Kidney (tissue), 14 donors: Measurements from ENCODE around the gene PCDHA12. TPM values are rescaled to one million over a fixed set of nuclear protein-coding genes. Genes with fewer than 3 reads are reported as not detected.
"Not testable (repeated sequence)": the region's sequence is repeated elsewhere in the genome, so short reads cannot be mapped to it uniquely, and the experiment has no call there.

ENCODE experiments used
- DNase-seq, 5 donors: peaks; one replicate each; pipeline ENCODE4 v3.0.0-alpha.2; 2013 to 2020
- FAIRE-seq: peaks from 2 replicates; lab custom pipeline; 2012; peaks lifted over from hg19 to GRCh38; lab: Jason Lieb, UNC
- H3K27ac ChIP-seq, 2 donors: one replicate each; pipeline ENCODE4 v1.7.0; 2013; ENCODE audit warnings: low read depth in 2 of 2, low read length in 2 of 2, inconsistent platforms in 1 of 2
- H3K27me3 ChIP-seq: one replicate; pipeline ENCODE4 v1.7.1; 2013; ENCODE audit warnings: low read length, inconsistent platforms; ENCODE audit not compliant: control insufficient read depth, insufficient read depth
- H3K36me3 ChIP-seq, 3 donors: one replicate each; pipeline versions ENCODE4 v1.7.0 to v1.7.1; 2013; ENCODE audit warnings: low read length in 3 of 3, control low read depth in 1 of 3, inconsistent platforms in 1 of 3; ENCODE audit not compliant: insufficient read depth in 3 of 3, control insufficient read depth in 2 of 3
- H3K4me1 ChIP-seq, 3 donors: one replicate each; pipeline versions ENCODE4 v1.7.0 to v1.7.1; 2013; ENCODE audit warnings: low read length in 3 of 3, inconsistent platforms in 1 of 3, low read depth in 1 of 3; ENCODE audit not compliant: control insufficient read depth in 2 of 3, insufficient read depth in 2 of 3
- H3K4me3 ChIP-seq, 3 donors: one replicate each; pipeline versions ENCODE4 v1.7.0 to v1.8.1; 2013; ENCODE audit warnings: low read length in 3 of 3, control low read depth in 1 of 3, inconsistent platforms in 1 of 3
- H3K9ac ChIP-seq, 3 donors: one replicate each; pipeline versions ENCODE4 v1.7.0 to v1.7.1; 2013; ENCODE audit warnings: low read length in 3 of 3, control low read depth in 1 of 3, inconsistent platforms in 1 of 3
- H3K9me3 ChIP-seq, 3 donors: one replicate each; pipeline versions ENCODE4 v1.7.0 to v1.7.1; 2013; ENCODE audit warnings: low read length in 3 of 3, control low read depth in 1 of 3, inconsistent platforms in 1 of 3; ENCODE audit not compliant: control insufficient read depth in 2 of 3, insufficient read depth in 1 of 3
- intact Hi-C: fragments of 100-400 bp; cut with DNase I; formaldehyde crosslinking; loops from one replicate; pipeline ENCODE4 v1.11.1; 2022
- polyA plus RNA-seq: library from polyadenylated mRNA; stranded (reverse); fragments of 350-450 nt; fragmentation: Illumina TruSeq; extraction: RNeasy Lipid Tissue Mini Kit (QIAGEN cat#74804); gene quantifications from one replicate; pipeline ENCODE4 v1.2.3, GENCODE V29; 2014; ENCODE audit warnings: low read depth, low replicate concordance; ENCODE audit not compliant: insufficient read depth
- total RNA-seq: library from RNA; stranded (reverse); fragmentation: NEBNext Ultra II Directional; extraction: Animal tissue kit (Norgen Biotek cat#: 25700); gene quantifications from one replicate; pipeline ENCODE4 v1.2.1, GENCODE V29; 2021
- TF ChIP-seq, protein P1 (sequence below): IDR thresholded peaks from 3 replicates; pipeline ENCODE4 v1.5.1; 2012; ENCODE audit warnings: mild to moderate bottlenecking, moderate library complexity, borderline replicate concordance; ENCODE audit not compliant: insufficient read depth; ENCODE audit errors: extremely low read depth
- donor health status: control.
- donor health status: control.
- donor health status: control.
- donor health status: control.
- donor health status: control.
- donor health status: DM: yes; HTN: yes; CAD: no.
- donor health status: Normal renal cell carcinoma (clear cell type).

PCDHA12 gene
- total and polyA plus RNA-seq, 2 donors from 2014 or later: 1.1 to 5.2 TPM

- Histone ChIP-seq H3K27ac (no peak overlapping the region), H3K4me3 (no peak overlapping the region), H3K36me3 (no peaks in the 10 kb centered on the region), H3K9me3 (peaks cover 0 to 10% (median 3%) of the 10 kb centered on the region in 3 donors), H3K27me3 (no peaks in the 10 kb centered on the region), H3K4me1 (no peaks in the 10 kb centered on the region), H3K9ac (no peak overlapping the region)
- intact Hi-C loops: no loop called here
- TF ChIP-seq, protein P1, sequence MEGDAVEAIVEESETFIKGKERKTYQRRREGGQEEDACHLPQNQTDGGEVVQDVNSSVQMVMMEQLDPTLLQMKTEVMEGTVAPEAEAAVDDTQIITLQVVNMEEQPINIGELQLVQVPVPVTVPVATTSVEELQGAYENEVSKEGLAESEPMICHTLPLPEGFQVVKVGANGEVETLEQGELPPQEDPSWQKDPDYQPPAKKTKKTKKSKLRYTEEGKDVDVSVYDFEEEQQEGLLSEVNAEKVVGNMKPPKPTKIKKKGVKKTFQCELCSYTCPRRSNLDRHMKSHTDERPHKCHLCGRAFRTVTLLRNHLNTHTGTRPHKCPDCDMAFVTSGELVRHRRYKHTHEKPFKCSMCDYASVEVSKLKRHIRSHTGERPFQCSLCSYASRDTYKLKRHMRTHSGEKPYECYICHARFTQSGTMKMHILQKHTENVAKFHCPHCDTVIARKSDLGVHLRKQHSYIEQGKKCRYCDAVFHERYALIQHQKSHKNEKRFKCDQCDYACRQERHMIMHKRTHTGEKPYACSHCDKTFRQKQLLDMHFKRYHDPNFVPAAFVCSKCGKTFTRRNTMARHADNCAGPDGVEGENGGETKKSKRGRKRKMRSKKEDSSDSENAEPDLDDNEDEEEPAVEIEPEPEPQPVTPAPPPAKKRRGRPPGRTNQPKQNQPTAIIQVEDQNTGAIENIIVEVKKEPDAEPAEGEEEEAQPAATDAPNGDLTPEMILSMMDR: no peak
- FAIRE-seq: no peak
- peak in 1 of 5 donors; percentile 66 for DNase-seq
These were observed 4.6 kb upstream of the PCDHA12 start for GRCh38 chr5:140870221-140871201.

GRCh38 chr5:140876541-140877261 is 1.6 kb downstream of the PCDHA12 start:
- H3K36me3 ChIP-seq, H3K4me1 ChIP-seq, FAIRE-seq, H3K27me3 ChIP-seq, H3K9me3 ChIP-seq, H3K9ac ChIP-seq, intact Hi-C loops, H3K27ac ChIP-seq, H3K4me3 ChIP-seq: not testable (repeated sequence)
- peak in 1 of 5 donors; percentile 57 for DNase-seq

DNA sequence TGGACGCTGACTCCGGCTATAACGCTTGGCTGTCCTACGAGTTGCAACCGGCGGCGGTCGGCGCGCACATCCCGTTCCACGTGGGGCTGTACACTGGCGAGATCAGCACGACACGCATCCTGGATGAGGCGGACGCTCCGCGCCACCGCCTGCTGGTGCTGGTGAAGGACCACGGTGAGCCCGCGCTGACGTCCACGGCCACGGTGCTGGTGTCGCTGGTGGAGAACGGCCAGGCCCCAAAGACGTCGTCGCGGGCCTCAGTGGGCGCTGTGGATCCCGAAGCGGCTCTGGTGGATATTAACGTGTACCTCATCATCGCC is 2.1 kb downstream of the PCDHA12 start:
- no peak overlapping the region for H3K9ac ChIP-seq
- no peak for FAIRE-seq
- no peaks in the 10 kb centered on the region for H3K27me3 ChIP-seq
- H3K4me1 ChIP-seq: no peaks in the 10 kb centered on the region
- no peak overlapping the region for H3K27ac ChIP-seq
- no peak overlapping the region for H3K4me3 ChIP-seq
- H3K36me3 ChIP-seq: no peaks in the 10 kb centered on the region
- DNase-seq: peak in 1 of 5 donors; percentile 59
- H3K9me3 ChIP-seq: peaks cover 0 to 7% (median 5%) of the 10 kb centered on the region in 3 donors
- TF ChIP-seq, protein P1: no peak
- intact Hi-C loops: no loop called here
